K562 (cell line): ENCODE measurements around the gene PATL1. TPM values are rescaled to one million over a fixed set of nuclear protein-coding genes. Genes with fewer than 3 reads are reported as not detected.
A peak's percentile ranks its signal among the peaks of the same experiment; 100 is the strongest.

Experiments used
- ATAC-seq: fragments of 200-7000 bp; cut with Tn5 transposase; 3 replicates; pipeline ENCODE4 v1.9.1; 2020; ENCODE audit warnings: moderate library complexity
- BruUV-seq: library from RNA; stranded (reverse); fragments of 400-500 nt; replicated peaks from 2 replicates; lab custom pipeline; 2021; lab: Mats Ljungman, UMichigan
- CTCF ChIA-PET: fragments of 300-600 bp; formaldehyde crosslinking; extraction: SDS; loops from one replicate; lab custom pipeline; 2021; ENCODE audit warnings: low intra/inter-chr PET ratio; lab: Yijun Ruan, JAX
- POLR2A ChIA-PET: fragments of 300-600, 350-650 bp; sonication (Branson Sonifier 250); formaldehyde crosslinking; extraction: SDS; loops from one replicate; lab custom pipeline; 2021; ENCODE audit warnings: antibody characterized with exemption, inconsistent platforms; lab: Yijun Ruan, JAX
- DNase-seq, 4 experiments: peaks; one replicate each; pipeline versions ENCODE4 v3.0.0 to v3.0.0-alpha.2; 2011 to 2018; ENCODE audit warnings: low spot score in 3 of 4, mixed read lengths in 3 of 4; ENCODE audit errors: extremely low read depth in 1 of 4
- FAIRE-seq: peaks from 2 replicates; lab custom pipeline; 2011; peaks lifted over from hg19 to GRCh38; lab: Jason Lieb, UNC
- H2AFZ ChIP-seq: 2 replicates; pipeline ENCODE4 v1.6.0; 2011; ENCODE audit warnings: low read depth, low read length, control low read depth, inconsistent platforms
- H3K27ac ChIP-seq: fragments of 200-600 bp; 3 replicates; pipeline ENCODE4 v1.8.0; 2011; ENCODE audit warnings: low read depth, mild to moderate bottlenecking, control low read depth, inconsistent platforms, low read length, moderate library complexity, mixed read lengths; ENCODE audit errors: extremely low read depth
- H3K27me3 ChIP-seq, 2 experiments: fragments of 300-600 bp in 1 of 2; 2 replicates in 1 of 2; 3 replicates in 1 of 2; pipeline versions ENCODE4 v1.6.0 to v1.8.0; 2011; ENCODE audit warnings: inconsistent platforms in 2 of 2, low read length in 2 of 2, mild to moderate bottlenecking in 1 of 2, mixed read lengths in 1 of 2, moderate library complexity in 1 of 2; ENCODE audit not compliant: control insufficient read depth in 2 of 2, insufficient read depth in 2 of 2
- H3K36me3 ChIP-seq: fragments of 300-600 bp; 3 replicates; pipeline ENCODE4 v1.8.0; 2011; ENCODE audit warnings: mild to moderate bottlenecking, low read length, inconsistent platforms; ENCODE audit not compliant: control insufficient read depth, insufficient read depth
- H3K4me1 ChIP-seq, 2 experiments: fragments of 200-600 bp in 1 of 2; replicated peaks in 1 of 2; 2 replicates in 1 of 2; 3 replicates in 1 of 2; pipeline versions ENCODE4 v1.5.1 to v1.8.0; 2011; ENCODE audit warnings: inconsistent platforms in 2 of 2, low read length in 2 of 2, mild to moderate bottlenecking in 1 of 2, mixed read lengths in 1 of 2, moderate library complexity in 1 of 2; ENCODE audit not compliant: control insufficient read depth in 2 of 2, insufficient read depth in 2 of 2
- H3K4me2 ChIP-seq: 2 replicates; pipeline ENCODE4 v1.6.1; 2011; ENCODE audit warnings: low read length, control low read depth, inconsistent platforms, mixed read lengths; ENCODE audit not compliant: insufficient read depth
- H3K4me3 ChIP-seq: fragments of 200-600 bp; sonication (generic), shearing (Covaris generic); 2 replicates; pipeline ENCODE4 v1.5.1; 2016; ENCODE audit warnings: control low read depth, inconsistent platforms
- H3K79me2 ChIP-seq: fragments of 200-600 bp; 3 replicates; pipeline ENCODE4 v1.8.0; 2011; ENCODE audit warnings: low read length, inconsistent platforms; ENCODE audit not compliant: control insufficient read depth, insufficient read depth
- H3K9ac ChIP-seq, 2 experiments: 2 replicates each; pipeline versions ENCODE4 v1.6.0 to v1.6.1; 2011; ENCODE audit warnings: low read depth in 2 of 2, low read length in 2 of 2, control low read depth in 1 of 2, inconsistent platforms in 1 of 2, mild to moderate bottlenecking in 1 of 2, mixed read lengths in 1 of 2; ENCODE audit not compliant: insufficient read depth in 1 of 2
- H3K9me1 ChIP-seq: one replicate; pipeline ENCODE4 v1.6.0; 2011; ENCODE audit warnings: inconsistent platforms, mild to moderate bottlenecking, low read length, moderate library complexity; ENCODE audit not compliant: control insufficient read depth, insufficient read depth
- H3K9me3 ChIP-seq: replicated peaks from 2 replicates; pipeline ENCODE4 v1.5.1; 2011; ENCODE audit warnings: low read depth, low read length, inconsistent platforms; ENCODE audit not compliant: control insufficient read depth, insufficient read depth
- H4K20me1 ChIP-seq: replicated peaks from 2 replicates; pipeline ENCODE4 v1.6.1; 2011; ENCODE audit warnings: low read length, inconsistent platforms, mixed read lengths; ENCODE audit not compliant: control insufficient read depth, insufficient read depth
- ARID1B ChIP-seq: fragments of 450-650 bp; IDR thresholded peaks from 2 replicates; pipeline ENCODE4 v1.6.1; 2016; ENCODE audit warnings: antibody characterized with exemption, mild to moderate bottlenecking, inconsistent platforms
- CBFA2T2 ChIP-seq: fragments of 450-650 bp; conservative IDR thresholded peaks from 2 replicates; pipeline ENCODE4 v1.6.1; 2017; ENCODE audit warnings: mild to moderate bottlenecking
- CBFA2T3 ChIP-seq: fragments of 450-650 bp; IDR thresholded peaks from 2 replicates; pipeline ENCODE4 v1.6.1; 2017
- CXXC5 ChIP-seq: fragments of 250-450 bp; sonication (Bioruptor Pico); IDR thresholded peaks from 2 replicates; pipeline ENCODE4 v1.8.0; 2022; ENCODE audit warnings: inconsistent platforms, mild to moderate bottlenecking, moderate library complexity
- HNRNPLL ChIP-seq: fragments of 200-400 bp; formaldehyde crosslinking; IDR thresholded peaks from 2 replicates; pipeline ENCODE4 v1.6.1; 2017; ENCODE audit warnings: low read length, low read depth, mild to moderate bottlenecking; ENCODE audit not compliant: poor library complexity, severe bottlenecking
- MEIS2 ChIP-seq: fragments of 450-650 bp; IDR thresholded peaks from 2 replicates; pipeline ENCODE4 v1.6.1; 2014; ENCODE audit warnings: mild to moderate bottlenecking; ENCODE audit not compliant: partially characterized antibody
- MTA2 ChIP-seq: fragments of 450-650 bp; IDR thresholded peaks from 2 replicates; pipeline ENCODE4 v1.6.1; 2016; ENCODE audit warnings: low read depth
- NCOR1 ChIP-seq: fragments of 450-650 bp; IDR thresholded peaks from 2 replicates; pipeline ENCODE4 v1.6.1; 2016; ENCODE audit warnings: mild to moderate bottlenecking, moderate library complexity
- PBX2 ChIP-seq, 2 experiments: IDR thresholded peaks in 1 of 2; conservative IDR thresholded peaks in 1 of 2; 2 replicates each; pipeline ENCODE4 v1.6.1; 2016; ENCODE audit warnings: low read depth in 2 of 2, mild to moderate bottlenecking in 1 of 2, missing compliant biosample characterization in 1 of 2, missing genetic modification characterization in 1 of 2, moderate library complexity in 1 of 2
- SMAD4 ChIP-seq: fragments of 250-450 bp; sonication (Bioruptor Pico); conservative IDR thresholded peaks from 2 replicates; pipeline ENCODE4 v1.8.0; 2021; ENCODE audit warnings: inconsistent platforms, mild to moderate bottlenecking, moderate library complexity
- TAL1 ChIP-seq: fragments of 450-650 bp; IDR thresholded peaks from 2 replicates; pipeline ENCODE4 v1.6.1; 2016; ENCODE audit warnings: mild to moderate bottlenecking
- TCF3 ChIP-seq: sonication (generic); formaldehyde crosslinking; IDR thresholded peaks from 2 replicates; pipeline ENCODE4 v1.4.0; 2020; ENCODE audit warnings: mild to moderate bottlenecking, missing genetic modification reagents
- TEAD4 ChIP-seq, 2 experiments: sonication (generic) in 1 of 2; formaldehyde crosslinking in 1 of 2; IDR thresholded peaks; 2 replicates each; pipeline versions ENCODE4 v1.6.1 to v1.8.0; 2012 to 2022; ENCODE audit warnings: borderline replicate concordance in 1 of 2, inconsistent platforms in 1 of 2, low read length in 1 of 2, mild to moderate bottlenecking in 1 of 2, missing genetic modification reagents in 1 of 2
- ZNF121 ChIP-seq: sonication (generic); formaldehyde crosslinking; conservative IDR thresholded peaks from 2 replicates; pipeline ENCODE4 v1.8.0; 2022; ENCODE audit warnings: missing genetic modification reagents
- ZNF311 ChIP-seq: fragments of 250-450 bp; sonication (Bioruptor Pico); IDR thresholded peaks from 2 replicates; pipeline ENCODE4 v1.4.0; 2020; ENCODE audit warnings: mild to moderate bottlenecking, moderate library complexity
- ZNF436 ChIP-seq: fragments of 250-450, 450-650 bp; sonication (Bioruptor Pico); formaldehyde crosslinking; IDR thresholded peaks from 2 replicates; pipeline ENCODE4 v1.7.0; 2020; ENCODE audit warnings: mild to moderate bottlenecking
- ZNF584 ChIP-seq: fragments of 200-800 bp; sonication (Bioruptor generic); IDR thresholded peaks from 2 replicates; pipeline ENCODE4 v1.6.1; 2016; ENCODE audit warnings: low read depth, mild to moderate bottlenecking, missing genetic modification characterization, missing compliant biosample characterization
- WGBS: fragments of 100-300 bp; shearing (Covaris generic); methylation state at CpG from one replicate; pipeline ENCODE4 v1.1.6; 2016; ENCODE audit warnings: low coverage, mixed read lengths; ENCODE audit not compliant: insufficient coverage; ENCODE audit errors: missing lambda C conversion rate; 5-methylcytosine and 5-hydroxymethylcytosine counted together
- in situ Hi-C: fragments of 300-500 bp; cut with MboI; formaldehyde crosslinking; loops from 4 replicates; pipeline ENCODE4 v1.15.0; 2018; ENCODE audit warnings: inconsistent platforms, mixed read lengths
- intact Hi-C: fragments of 100-400 bp; cut with micrococcal nuclease; formaldehyde crosslinking; loops from 2 replicates; pipeline ENCODE4 v1.14.2; 2022
- polyA plus RNA-seq, 8 experiments: library from polyadenylated mRNA; depleted of rRNA in 4 of 8; stranded (reverse) in 5 of 8; unstranded in 3 of 8; fragments of >200 nt; fragmentation: Nextera tagmentation in 2 of 8; fragmentation: Illumina TruSeq in 1 of 8; extraction: Ambion mirVana in 2 of 8; extraction: Trizol in 1 of 8; gene quantifications; 2 replicates each; pipeline versions ENCODE4 v1.2.1 to v1.2.3, GENCODE V29; 2011 to 2014; ENCODE audit warnings: inconsistent platforms in 1 of 8, missing spikeins in 1 of 8
- total RNA-seq, 7 experiments: library from RNA; depleted of rRNA in 6 of 7; stranded (reverse); fragments of >200 nt in 6 of 7; fragmentation: Illumina TruSeq in 2 of 7; extraction: Trizol in 2 of 7; gene quantifications; 2 replicates each; pipeline versions ENCODE4 v1.2.1 to v1.2.3, GENCODE V29; 2011 to 2021; ENCODE audit warnings: low replicate concordance in 1 of 7
- TF ChIP-seq, protein P1 (sequence below): fragments of 450-650 bp; IDR thresholded peaks from 2 replicates; pipeline ENCODE4 v1.6.1; 2016

The PATL1 gene
- total and polyA plus RNA-seq, 9 of the 15 experiments (the other 6 are each of a cell fraction or from before 2014, with no cell fraction given): 3.2 to 48.0 (median 16.4) TPM

DNA sequence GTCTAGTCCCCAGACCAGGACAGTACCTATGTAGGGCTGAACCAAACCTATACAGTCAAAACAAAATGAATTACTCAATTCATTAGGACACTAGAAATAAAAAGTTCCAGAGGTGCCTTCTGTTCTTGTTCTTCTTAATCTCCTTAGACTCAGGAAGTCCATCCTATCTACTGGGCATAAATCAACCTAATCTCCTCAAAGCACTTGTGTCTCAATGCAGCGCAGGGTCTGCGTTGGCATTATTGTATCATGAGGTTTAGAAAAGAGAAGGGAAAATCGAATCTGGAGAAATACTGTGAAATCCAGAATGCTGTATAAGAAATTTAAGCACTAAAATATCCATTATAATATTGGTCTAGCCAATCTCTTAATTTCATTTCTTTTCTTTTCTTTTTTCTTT, 47.2 kb upstream of the PATL1 start:
- Histone ChIP-seq H3K36me3 (no peaks in the 10 kb centered on the region), H4K20me1 (no peaks in the 10 kb centered on the region), H3K4me3 (no peak overlapping the region), H3K4me1 (peaks cover 0 to 10% of the 10 kb centered on the region in 2 experiments; a peak in 2 of 5 replicates), H3K27me3 (peaks cover 0 to 5% of the 10 kb centered on the region in 2 experiments; a peak in 2 of 5 replicates), H2AFZ (peak overlapping the region; percentile 42; the same call in 1 of the 2 replicates), H3K9me3 (no peaks in the 10 kb centered on the region), H3K9me1 (no peaks in the 10 kb centered on the region), H3K4me2 (no peak overlapping the region; the same call in 1 of the 2 replicates), H3K27ac (no peak overlapping the region), H3K79me2 (no peaks in the 10 kb centered on the region), H3K9ac (no peak overlapping the region; a peak in 1 of 4 replicates)
- FAIRE-seq: no peak
- peak in 1 of 4 experiments; percentile 23 for DNase-seq
- intact Hi-C loops (no loop called here), in situ Hi-C loops (no loop called here)
- WGBS: 3% methylated on average over 3 of the region's 3 CpGs
- ATAC-seq: no peak
- ChIA-PET CTCF (no interaction called here), POLR2A (no interaction called here)
- BruUV-seq: no TSS peak
- TF ChIP-seq ARID1B (peak; percentile 72), TAL1 (peak; percentile 63), ZNF121 (CRISPR knock-in tag) (no peak), HNRNPLL (no peak), TEAD4 (IDR thresholded peaks at IDR 0.05; ENCODE audit: low read length) (peak; percentile 78), TEAD4 (CRISPR knock-in tag; IDR thresholded peaks at IDR 0.05; ENCODE audit: borderline replicate concordance) (no peak), NCOR1 (peak; percentile 32), CXXC5 (CRISPR knock-in tag) (peak; percentile 52; the same call in 1 of the 2 replicates), MEIS2 (peak; percentile 85), TCF3 (CRISPR knock-in tag) (peak; percentile 58), MTA2 (peak; percentile 22; the same call in 1 of the 2 replicates), ZNF311 (CRISPR knock-in tag) (no peak), ZNF584 (CRISPR knock-in tag) (0 out of 2 replicates have a peak, but pooled peaks have one; percentile 33), ZNF436 (no peak), CBFA2T3 (peak; percentile 73), PBX2 (CRISPR knock-in tag; IDR thresholded peaks at IDR 0.05; ENCODE audit: low read depth) (no peak), PBX2 (tag; conservative IDR thresholded peaks at IDR 0.05; ENCODE audit: low read depth) (peak; percentile 86), CBFA2T2 (peak; percentile 47; the same call in 1 of the 2 replicates), SMAD4 (peak; percentile 24; the same call in 1 of the 2 replicates)
- TF ChIP-seq, protein P1, sequence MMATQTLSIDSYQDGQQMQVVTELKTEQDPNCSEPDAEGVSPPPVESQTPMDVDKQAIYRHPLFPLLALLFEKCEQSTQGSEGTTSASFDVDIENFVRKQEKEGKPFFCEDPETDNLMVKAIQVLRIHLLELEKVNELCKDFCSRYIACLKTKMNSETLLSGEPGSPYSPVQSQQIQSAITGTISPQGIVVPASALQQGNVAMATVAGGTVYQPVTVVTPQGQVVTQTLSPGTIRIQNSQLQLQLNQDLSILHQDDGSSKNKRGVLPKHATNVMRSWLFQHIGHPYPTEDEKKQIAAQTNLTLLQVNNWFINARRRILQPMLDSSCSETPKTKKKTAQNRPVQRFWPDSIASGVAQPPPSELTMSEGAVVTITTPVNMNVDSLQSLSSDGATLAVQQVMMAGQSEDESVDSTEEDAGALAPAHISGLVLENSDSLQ: peak; percentile 28; the same call in 1 of the 2 replicates
